MCF 10A (cell line): ENCODE data around the gene ARHGAP9. TPM values are rescaled to one million over a fixed set of nuclear protein-coding genes. Genes with fewer than 3 reads are reported as not detected.
"Not testable (repeated sequence)": the region's sequence is repeated elsewhere in the genome, so short reads cannot be mapped to it uniquely, and the experiment has no call there.

Experiments
- BruUV-seq: library from RNA; stranded (reverse); fragments of 400-500 nt; replicated peaks from 2 replicates; lab custom pipeline; 2021; lab: Mats Ljungman, UMichigan
- CTCF ChIA-PET: fragments of 300-600 bp; sonication (Branson Sonifier 250); formaldehyde crosslinking; extraction: SDS; loops from one replicate; lab custom pipeline; 2021; ENCODE audit warnings: antibody characterized with exemption, inconsistent platforms; lab: Yijun Ruan, JAX
- POLR2A ChIA-PET: fragments of 300-600, 350-650 bp; sonication (Branson Sonifier 250); formaldehyde crosslinking; extraction: SDS; loops from one replicate; lab custom pipeline; 2020; ENCODE audit warnings: antibody characterized with exemption, inconsistent platforms; lab: Yijun Ruan, JAX
- DNase-seq: peaks from one replicate; pipeline ENCODE4 v3.0.0-alpha.2; 2018; ENCODE audit not compliant: unreplicated experiment
- H3K27ac Mint-ChIP-seq: one replicate; pipeline ENCODE4 v1.8.0; 2022; ENCODE audit warnings: mild to moderate bottlenecking, low read depth, mixed read lengths; ENCODE audit not compliant: unreplicated experiment
- H3K27me3 Mint-ChIP-seq: one replicate; pipeline ENCODE4 v1.8.0; 2022; ENCODE audit warnings: mixed read lengths; ENCODE audit not compliant: insufficient read depth, unreplicated experiment
- H3K36me3 Mint-ChIP-seq: one replicate; pipeline ENCODE4 v1.8.0; 2022; ENCODE audit warnings: mild to moderate bottlenecking, moderate library complexity, mixed read lengths; ENCODE audit not compliant: insufficient read depth, unreplicated experiment
- H3K4me1 Mint-ChIP-seq: one replicate; pipeline ENCODE4 v1.8.0; 2022; ENCODE audit warnings: mixed read lengths; ENCODE audit not compliant: insufficient read depth, unreplicated experiment
- H3K4me3 Mint-ChIP-seq: one replicate; pipeline ENCODE4 v1.8.0; 2022; ENCODE audit warnings: mild to moderate bottlenecking, moderate library complexity, mixed read lengths; ENCODE audit not compliant: unreplicated experiment
- H3K9me3 Mint-ChIP-seq: one replicate; pipeline ENCODE4 v1.8.0; 2022; ENCODE audit warnings: mixed read lengths; ENCODE audit not compliant: unreplicated experiment
- CTCF ChIP-seq: fragments of 200-600 bp; IDR thresholded peaks from one replicate; pipeline ENCODE4 v1.8.0; 2022; ENCODE audit warnings: antibody characterized with exemption, mild to moderate bottlenecking; ENCODE audit not compliant: unreplicated experiment
- intact Hi-C: fragments of 100-400 bp; cut with micrococcal nuclease; formaldehyde crosslinking; loops from 2 replicates; pipeline ENCODE4 v1.14.1; 2022
- microRNA-seq: library from miRNA; unstranded; fragments of <30 nt; microRNA quantifications from one replicate; pipeline ENCODE4 v1.2.0, GENCODE V29; 2022
- total RNA-seq: library from RNA; stranded (reverse); gene quantifications from 2 replicates; pipeline ENCODE4 v1.2.3, GENCODE V29; 2022

The ARHGAP9 gene
- total RNA-seq, 1 experiment from 2014 or later: 1.1 TPM

- POLR2A ChIA-PET: interaction anchor here (0.6 to 1.2 kb wide), 10 partner anchors 11 to 442 kb away, joined by 3 to 6 read pairs (median 4); partner anchors contain the start of gene DDIT3
- Mint-ChIP-seq H3K9me3 (no peaks in the 10 kb centered on the region), H3K4me1 (peaks cover 6% of the 10 kb centered on the region), H3K36me3 (peaks cover 20% of the 10 kb centered on the region), H3K4me3 (peak overlapping the region; percentile 81), H3K27me3 (no peaks in the 10 kb centered on the region), H3K27ac (peak overlapping the region; percentile 95)
- no TSS peak for BruUV-seq
- intact Hi-C loops: no loop called here
- no peak for TF ChIP-seq CTCF
- CTCF ChIA-PET: interaction anchor here (0.7 to 1.9 kb wide), 4 partner anchors 9 to 29 kb away, joined by 3 to 10 read pairs (median 9); no protein-coding TSS in a partner anchor
- DNase-seq: no peak
Observed at GRCh38 chr12:57430112-57430930, 49.3 kb downstream of the ARHGAP9 start.

- no peak for TF ChIP-seq CTCF
- Mint-ChIP-seq H3K27ac (peak overlapping the region; percentile 95), H3K36me3 (peaks cover 22% of the 10 kb centered on the region), H3K9me3 (no peaks in the 10 kb centered on the region), H3K4me3 (peak overlapping the region; percentile 81), H3K4me1 (peaks cover 6% of the 10 kb centered on the region), H3K27me3 (no peaks in the 10 kb centered on the region)
- BruUV-seq: TSS peak; percentile 85
- intact Hi-C loops: no loop called here
- ChIA-PET POLR2A (interaction anchor here (0.6 to 1.2 kb wide), 13 partner anchors 11 to 1640 kb away, joined by 3 to 6 read pairs (median 3); partner anchors contain the start of genes DDIT3 and TSPAN31), CTCF (interaction anchor here (0.7 to 1.9 kb wide), 4 partner anchors 8 to 30 kb away, joined by 3 to 10 read pairs (median 9); no protein-coding TSS in a partner anchor)
- no peak for DNase-seq
Observed at GRCh38 chr12:57429473-57430111, 50.1 kb downstream of the ARHGAP9 start.

DNA sequence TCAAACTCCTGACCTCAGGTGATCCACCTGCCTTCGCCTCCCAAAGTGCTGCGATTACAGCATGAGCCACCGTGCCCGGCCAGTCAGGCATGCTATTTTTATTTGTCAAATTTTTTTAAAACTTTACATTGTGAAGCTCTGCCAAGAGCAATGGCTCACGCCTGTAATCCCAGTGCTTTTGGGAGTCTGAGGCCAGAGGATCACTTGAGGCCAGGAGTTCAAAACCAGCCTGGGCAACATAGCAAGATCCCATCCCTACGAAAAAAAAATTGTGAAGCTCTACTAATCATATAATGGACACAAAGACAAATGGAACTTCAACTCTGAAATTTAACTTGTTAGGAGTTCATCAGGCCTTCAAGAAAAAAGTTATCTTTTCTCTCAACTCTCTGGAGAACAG lies 50.7 kb downstream of the ARHGAP9 start:
- intact Hi-C loops: no loop called here
- Mint-ChIP-seq H3K4me3 (peak overlapping the region; percentile 81), H3K9me3 (no peaks in the 10 kb centered on the region), H3K4me1 (peaks cover 6% of the 10 kb centered on the region), H3K27ac (peak overlapping the region; percentile 95), H3K36me3 (peaks cover 28% of the 10 kb centered on the region), H3K27me3 (no peaks in the 10 kb centered on the region)
- no TSS peak for BruUV-seq
- CTCF ChIA-PET: interaction anchor here (0.7 to 1.9 kb wide), 2 partner anchors 10 to 177 kb away, joined by 3 to 10 read pairs; no protein-coding TSS in a partner anchor
- no peak for TF ChIP-seq CTCF
- DNase-seq: no peak
- POLR2A ChIA-PET: interaction anchor here (0.6 to 1.1 kb wide), 4 partner anchors 20 to 1641 kb away, joined by 3 to 6 read pairs (median 4); partner anchors contain the start of gene TSPAN31

- intact Hi-C loops, POLR2A ChIA-PET, H3K27ac Mint-ChIP-seq, H3K27me3 Mint-ChIP-seq, H3K9me3 Mint-ChIP-seq, H3K4me3 Mint-ChIP-seq, DNase-seq, BruUV-seq, H3K4me1 Mint-ChIP-seq: not testable (repeated sequence)
- CTCF ChIA-PET: interaction anchor here (0.6 to 0.9 kb wide), 2 partner anchors 8 to 148 kb away, joined by 3 to 5 read pairs; no protein-coding TSS in a partner anchor
- peaks cover 47% of the 10 kb centered on the region for H3K36me3 Mint-ChIP-seq
Observed at GRCh38 chr12:57426948-57427347, 52.7 kb downstream of the ARHGAP9 start.

Small RNA genes within 50 kb of the gene (microRNA-seq; reads per million reads assigned to microRNA genes)
- 1.3 reads per million, percentile 3 among the genes with 10 or more reads in this experiment for gene MIR616
- not detected for gene MIR6758

Other genes starting within 250 kb of the ARHGAP9 start
- gene STAC3, start 228.7 kb downstream of the ARHGAP9 start, total RNA-seq: 2.5 and 2.8 TPM in 2 replicates
- 53.9 and 64.8 TPM in 2 replicates for gene R3HDM2, start 48.8 kb downstream of the ARHGAP9 start, total RNA-seq
- gene INHBC, start 45.1 kb downstream of the ARHGAP9 start, total RNA-seq: not detected in 2 replicates
- 2.1 and 5.0 TPM in 2 replicates for gene INHBE, start 24.6 kb downstream of the ARHGAP9 start, total RNA-seq
- not detected in 2 replicates for gene GLI1, start 20.1 kb downstream of the ARHGAP9 start, total RNA-seq
- 714 and 762 TPM in 2 replicates for gene MARS1, start 8.2 kb upstream of the ARHGAP9 start, total RNA-seq
- gene DDIT3, start 40.6 kb upstream of the ARHGAP9 start, total RNA-seq: 156 and 168 TPM in 2 replicates
- 96.5 and 111 TPM in 2 replicates for gene MBD6, start 43.0 kb upstream of the ARHGAP9 start, total RNA-seq
- 149 and 188 TPM in 2 replicates for gene DCTN2, start 67.3 kb upstream of the ARHGAP9 start, total RNA-seq
- 0.56 TPM in 2 replicates for gene KIF5A, start 70.2 kb upstream of the ARHGAP9 start, total RNA-seq
- gene PIP4K2C, start 111.3 kb upstream of the ARHGAP9 start, total RNA-seq: 32.0 and 38.0 TPM in 2 replicates
- 1.7 and 2.0 TPM in 2 replicates for gene DTX3, start 125.0 kb upstream of the ARHGAP9 start, total RNA-seq
- gene ARHGEF25, start 131.6 kb upstream of the ARHGAP9 start, total RNA-seq: 0.37 and 0.83 TPM in 2 replicates
- 0.29 and 0.40 TPM in 2 replicates for gene B4GALNT1, start 153.3 kb upstream of the ARHGAP9 start, total RNA-seq
- gene OS9, start 214.3 kb upstream of the ARHGAP9 start, total RNA-seq: 125 and 173 TPM in 2 replicates